SU-DHL-6 (cell line): ENCODE measurements around the gene CSHL1.

ENCODE experiments used
- H2AFZ ChIP-seq: fragments of 200-600 bp; sonication (generic); 2 replicates; pipeline ENCODE4 v1.6.1; 2014; ENCODE audit warnings: low read depth, mild to moderate bottlenecking, moderate library complexity, mixed read lengths, antibody characterized with exemption, low read length; ENCODE audit not compliant: severe bottlenecking
- H3F3A ChIP-seq: fragments of 200-600 bp; shearing (Covaris generic); 2 replicates; pipeline ENCODE4 v1.6.0; 2016; ENCODE audit warnings: antibody characterized with exemption, mild to moderate bottlenecking; ENCODE audit not compliant: insufficient read depth
- H3K27ac ChIP-seq: fragments of 200-600 bp; sonication (generic); 2 replicates; pipeline ENCODE4 v1.5.1; 2016; ENCODE audit warnings: low read depth, mild to moderate bottlenecking, low read length, moderate library complexity, mixed read lengths
- H3K27me3 ChIP-seq: fragments of 200-600 bp; sonication (generic), shearing (Covaris generic); 2 replicates; pipeline ENCODE4 v1.6.0; 2014; ENCODE audit warnings: mild to moderate bottlenecking, low read length
- H3K36me3 ChIP-seq: fragments of 200-600 bp; sonication (generic); 2 replicates; pipeline ENCODE4 v1.6.1; 2014; ENCODE audit warnings: mild to moderate bottlenecking, low read length, mixed read lengths
- H3K4me2 ChIP-seq: fragments of 300-600, 200-600 bp; shearing (Covaris generic), sonication (generic); 2 replicates; pipeline ENCODE4 v1.6.0; 2014; ENCODE audit warnings: low read length, low read depth, mild to moderate bottlenecking; ENCODE audit not compliant: poor library complexity, severe bottlenecking
- H3K4me3 ChIP-seq: fragments of 200-600 bp; sonication (generic); 2 replicates; pipeline ENCODE4 v1.5.1; 2014; ENCODE audit warnings: antibody characterized with exemption, low read length, mild to moderate bottlenecking, mixed read lengths; ENCODE audit not compliant: insufficient read depth, poor library complexity, severe bottlenecking
- H3K79me2 ChIP-seq: fragments of 200-600 bp; sonication (generic); 2 replicates; pipeline ENCODE4 v1.6.1; 2014; ENCODE audit warnings: mild to moderate bottlenecking, low read length, moderate library complexity; ENCODE audit not compliant: insufficient read depth
- H3K9ac ChIP-seq: fragments of 200-600 bp; sonication (generic); 2 replicates; pipeline ENCODE4 v1.7.0; 2014; ENCODE audit warnings: mild to moderate bottlenecking, low read length
- H3K9me2 ChIP-seq: fragments of 200-600 bp; sonication (generic); replicated peaks from 2 replicates; pipeline ENCODE4 v1.6.1; 2014; ENCODE audit warnings: low read length; ENCODE audit not compliant: insufficient read depth
- H3K9me3 ChIP-seq: fragments of 200-600 bp; sonication (generic); 2 replicates; pipeline ENCODE4 v1.6.1; 2014; ENCODE audit warnings: low read length, mixed read lengths; ENCODE audit not compliant: insufficient read depth
- H4K20me1 ChIP-seq: fragments of 200-600 bp; sonication (generic); 2 replicates; pipeline ENCODE4 v1.6.1; 2014; ENCODE audit warnings: low read depth, mild to moderate bottlenecking, antibody characterized with exemption, low read length, moderate library complexity, mixed read lengths
- CTCF ChIP-seq: fragments of 200-600 bp; sonication (generic); IDR thresholded peaks from one replicate; pipeline ENCODE4 v1.5.1; 2017; ENCODE audit warnings: antibody characterized with exemption, mild to moderate bottlenecking, low read length, moderate library complexity; ENCODE audit not compliant: insufficient read depth, poor library complexity, severe bottlenecking
- EZH2phosphoT487 ChIP-seq: fragments of 200-600 bp; sonication (generic), shearing (Covaris generic); conservative IDR thresholded peaks from 2 replicates; pipeline ENCODE4 v1.6.1; 2018; ENCODE audit warnings: mild to moderate bottlenecking, antibody characterized with exemption, low read length, moderate library complexity, mixed read lengths

Gene CSHL1

DNA sequence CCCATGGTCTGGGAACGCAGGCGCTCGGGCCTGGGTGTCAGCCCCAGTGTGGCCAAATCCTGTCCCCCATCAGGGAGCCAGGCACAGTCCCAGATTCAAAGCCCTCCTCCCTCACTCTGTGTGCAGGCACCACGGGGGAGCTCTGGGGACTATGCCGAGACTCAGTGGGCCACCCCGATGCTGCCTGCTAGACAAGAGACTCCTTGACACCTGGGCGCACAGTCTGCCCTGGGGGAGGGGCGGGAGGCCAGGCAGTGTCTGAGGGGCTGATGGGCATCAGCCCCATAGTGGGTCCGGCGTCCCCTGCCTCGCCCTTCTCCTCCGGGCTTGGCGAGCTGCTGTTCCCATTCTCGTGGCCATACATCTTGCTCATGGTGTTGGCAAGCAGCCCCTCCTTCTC lies 29.5 kb upstream of the CSHL1 start:
- peaks cover 4% of the 10 kb centered on the region; the same call in 1 of the 2 replicates for H3F3A ChIP-seq
- H4K20me1 ChIP-seq: no peaks in the 10 kb centered on the region
- H3K27me3 ChIP-seq: no peaks in the 10 kb centered on the region
- H3K27ac ChIP-seq: no peak overlapping the region
- H3K4me3 ChIP-seq: no peak overlapping the region
- H3K9me3 ChIP-seq: no peaks in the 10 kb centered on the region
- H2AFZ ChIP-seq: no peak overlapping the region
- H3K9ac ChIP-seq: no peak overlapping the region
- no peaks in the 10 kb centered on the region for H3K9me2 ChIP-seq
- no peaks in the 10 kb centered on the region for H3K79me2 ChIP-seq
- TF ChIP-seq EZH2phosphoT487 (no peak), CTCF (no peak)
- no peak overlapping the region for H3K4me2 ChIP-seq
- H3K36me3 ChIP-seq: no peaks in the 10 kb centered on the region

GRCh38 chr17:63939884-63940283 lies 28.8 kb upstream of the CSHL1 start:
- Histone ChIP-seq H3K9me3 (no peaks in the 10 kb centered on the region), H3K4me3 (no peak overlapping the region), H4K20me1 (no peaks in the 10 kb centered on the region), H2AFZ (no peak overlapping the region), H3K9me2 (no peaks in the 10 kb centered on the region), H3K27ac (no peak overlapping the region), H3F3A (peaks cover 4% of the 10 kb centered on the region; the same call in 1 of the 2 replicates), H3K27me3 (no peaks in the 10 kb centered on the region), H3K36me3 (no peaks in the 10 kb centered on the region), H3K79me2 (no peaks in the 10 kb centered on the region), H3K4me2 (no peak overlapping the region), H3K9ac (no peak overlapping the region)
- no peak for TF ChIP-seq EZH2phosphoT487
- TF ChIP-seq CTCF: no peak

DNA sequence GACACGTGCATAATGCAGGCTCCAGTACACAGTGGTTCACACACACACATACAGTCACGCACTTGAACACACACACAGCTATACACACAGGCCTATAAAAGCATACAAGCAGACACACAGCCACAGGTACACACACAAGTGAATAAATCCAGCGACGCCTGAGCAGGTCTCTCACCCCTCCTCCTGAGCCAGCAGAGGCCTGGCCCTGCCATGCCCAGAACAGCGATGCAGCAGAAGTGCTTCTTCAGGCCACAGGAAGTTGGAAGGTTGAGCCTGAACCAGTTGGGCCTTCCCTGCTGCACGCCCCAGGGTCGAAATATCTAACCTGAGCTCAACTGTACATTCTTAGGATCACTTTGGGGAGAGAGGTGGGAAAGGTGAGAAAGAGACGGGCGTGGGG lies 28.3 kb upstream of the CSHL1 start:
- Histone ChIP-seq H4K20me1 (no peaks in the 10 kb centered on the region), H3K4me2 (no peak overlapping the region), H3K27me3 (no peaks in the 10 kb centered on the region), H3K9ac (no peak overlapping the region), H3F3A (peaks cover 5% of the 10 kb centered on the region; the same call in 1 of the 2 replicates), H2AFZ (no peak overlapping the region), H3K79me2 (no peaks in the 10 kb centered on the region), H3K9me2 (no peaks in the 10 kb centered on the region), H3K4me3 (no peak overlapping the region), H3K27ac (no peak overlapping the region), H3K9me3 (no peaks in the 10 kb centered on the region), H3K36me3 (no peaks in the 10 kb centered on the region)
- TF ChIP-seq EZH2phosphoT487 (no peak), CTCF (no peak)
